Measurements from ENCODE around the gene MGAM2. TPM values are rescaled to one million over a fixed set of nuclear protein-coding genes. Genes with fewer than 3 reads are reported as not detected.

MGAM2 gene
- total RNA-seq, 4 donors from 2014 or later: 11.6 to 116 (median 90.3) TPM

- Histone ChIP-seq H3K4me1 (no peaks in the 10 kb centered on the region), H3K27ac (no peak overlapping the region), H3K36me3 (no peaks in the 10 kb centered on the region), H3K27me3 (no peaks in the 10 kb centered on the region), H3K9me3 (no peaks in the 10 kb centered on the region), H3K4me3 (no peak overlapping the region)
- DNase-seq: no peak
- TF ChIP-seq POLR2A (IDR thresholded peaks at IDR 0.05) (no peak), CTCF (IDR thresholded peaks at IDR 0.05) (no peak)
These were observed 132.3 kb downstream of the MGAM2 start for GRCh38 chr7:142243823-142244222.

- Histone ChIP-seq H3K4me1 (no peaks in the 10 kb centered on the region), H3K27ac (no peak overlapping the region), H3K36me3 (no peaks in the 10 kb centered on the region), H3K9me3 (no peaks in the 10 kb centered on the region), H3K4me3 (no peak overlapping the region), H3K27me3 (no peaks in the 10 kb centered on the region)
- no peak for DNase-seq
- TF ChIP-seq POLR2A (IDR thresholded peaks at IDR 0.05) (no peak), CTCF (IDR thresholded peaks at IDR 0.05) (no peak)
These were observed 136.9 kb downstream of the MGAM2 start for GRCh38 chr7:142248166-142249160.

GRCh38 chr7:142249918-142250317 lies 138.4 kb downstream of the MGAM2 start:
- DNase-seq: no peak
- no peaks in the 10 kb centered on the region for H3K4me1 ChIP-seq
- H3K36me3 ChIP-seq: no peaks in the 10 kb centered on the region
- no peak overlapping the region for H3K27ac ChIP-seq
- no peaks in the 10 kb centered on the region for H3K9me3 ChIP-seq
- H3K4me3 ChIP-seq: no peak overlapping the region
- no peaks in the 10 kb centered on the region for H3K27me3 ChIP-seq
- TF ChIP-seq POLR2A (IDR thresholded peaks at IDR 0.05) (no peak), CTCF (IDR thresholded peaks at IDR 0.05) (no peak)

- H3K4me1 ChIP-seq: no peaks in the 10 kb centered on the region
- no peak overlapping the region for H3K27ac ChIP-seq
- no peaks in the 10 kb centered on the region for H3K36me3 ChIP-seq
- no peak for DNase-seq
- no peak overlapping the region for H3K4me3 ChIP-seq
- H3K27me3 ChIP-seq: no peaks in the 10 kb centered on the region
- TF ChIP-seq CTCF (IDR thresholded peaks at IDR 0.05) (no peak), POLR2A (IDR thresholded peaks at IDR 0.05) (no peak)
- no peaks in the 10 kb centered on the region for H3K9me3 ChIP-seq
These were observed 139.2 kb downstream of the MGAM2 start for GRCh38 chr7:142250705-142251104.

- no peak within 1 kb of the TSS for H3K27ac ChIP-seq
- no peaks in the 10 kb centered on the region for H3K4me1 ChIP-seq
- H3K27me3 ChIP-seq: no peaks in the 10 kb centered on the region
- DNase-seq: no peak
- H3K9me3 ChIP-seq: no peaks in the 10 kb centered on the region
- no peak for TF ChIP-seq CTCF (IDR thresholded peaks at IDR 0.05)
- no peak for TF ChIP-seq POLR2A (IDR thresholded peaks at IDR 0.05)
- H3K4me3 ChIP-seq: no peak within 1 kb of the TSS
- H3K36me3 ChIP-seq: no peaks in the 10 kb centered on the region
These were observed 146.4 kb downstream of the MGAM2 start, which contains the start of gene PRSS58 for GRCh38 chr7:142257958-142258357. TSS of gene PRSS58 (minus strand) at chr7:142258058. CDS start at chr7:142257707, 351 bp downstream.

Data from Peyer's patch (tissue), 4 donors.